Vagina (tissue), 2 donors: ENCODE measurements around the gene ATXN1.

Source experiments
- POLR2A ChIP-seq, 2 donors: fragments of 450-650 bp; IDR thresholded peaks; one replicate each; pipeline ENCODE4 v1.6.1; 2017; ENCODE audit warnings: antibody characterized with exemption in 2 of 2, mild to moderate bottlenecking in 2 of 2, moderate library complexity in 2 of 2
- POLR2AphosphoS5 ChIP-seq, 2 donors: sonication (generic); formaldehyde crosslinking; IDR thresholded peaks; one replicate each; pipeline ENCODE4 v1.9.0; 2017; ENCODE audit warnings: antibody characterized with exemption in 2 of 2, mild to moderate bottlenecking in 2 of 2, low read depth in 1 of 2; ENCODE audit not compliant: insufficient read depth in 1 of 2
- TF ChIP-seq, protein P1 (sequence below), 3 experiments: fragments of 450-650 bp in 2 of 3; fragments of 200-600 bp in 1 of 3; sonication (generic) in 1 of 3; IDR thresholded peaks; one replicate each; pipeline ENCODE4 v1.5.1; 2017 to 2019; ENCODE audit warnings: antibody characterized with exemption in 3 of 3, mild to moderate bottlenecking in 2 of 3, moderate library complexity in 2 of 3

DNA sequence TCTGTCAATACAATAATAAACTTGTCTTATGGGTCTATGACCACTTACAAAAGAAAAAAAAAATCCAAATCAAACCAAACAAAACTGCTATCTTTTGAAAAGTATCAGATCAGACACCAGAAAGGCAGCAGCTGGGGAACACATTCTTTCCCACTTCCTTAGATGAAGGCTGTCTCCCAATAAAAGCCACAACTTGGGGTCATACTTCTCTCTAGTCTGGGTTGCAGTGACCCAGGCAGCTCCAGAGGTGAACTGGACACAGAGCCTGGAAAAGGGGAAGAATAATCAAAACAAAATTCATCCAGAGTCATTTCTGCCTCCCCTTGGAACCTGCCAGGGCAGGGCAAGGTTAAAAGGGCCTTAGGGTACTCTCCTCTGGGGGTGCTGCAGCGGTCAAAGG, 19.1 kb downstream of the ATXN1 start:
- TF ChIP-seq, protein P1, sequence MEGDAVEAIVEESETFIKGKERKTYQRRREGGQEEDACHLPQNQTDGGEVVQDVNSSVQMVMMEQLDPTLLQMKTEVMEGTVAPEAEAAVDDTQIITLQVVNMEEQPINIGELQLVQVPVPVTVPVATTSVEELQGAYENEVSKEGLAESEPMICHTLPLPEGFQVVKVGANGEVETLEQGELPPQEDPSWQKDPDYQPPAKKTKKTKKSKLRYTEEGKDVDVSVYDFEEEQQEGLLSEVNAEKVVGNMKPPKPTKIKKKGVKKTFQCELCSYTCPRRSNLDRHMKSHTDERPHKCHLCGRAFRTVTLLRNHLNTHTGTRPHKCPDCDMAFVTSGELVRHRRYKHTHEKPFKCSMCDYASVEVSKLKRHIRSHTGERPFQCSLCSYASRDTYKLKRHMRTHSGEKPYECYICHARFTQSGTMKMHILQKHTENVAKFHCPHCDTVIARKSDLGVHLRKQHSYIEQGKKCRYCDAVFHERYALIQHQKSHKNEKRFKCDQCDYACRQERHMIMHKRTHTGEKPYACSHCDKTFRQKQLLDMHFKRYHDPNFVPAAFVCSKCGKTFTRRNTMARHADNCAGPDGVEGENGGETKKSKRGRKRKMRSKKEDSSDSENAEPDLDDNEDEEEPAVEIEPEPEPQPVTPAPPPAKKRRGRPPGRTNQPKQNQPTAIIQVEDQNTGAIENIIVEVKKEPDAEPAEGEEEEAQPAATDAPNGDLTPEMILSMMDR (IDR thresholded peaks at IDR 0.05) = no peak
- TF ChIP-seq POLR2AphosphoS5 (IDR thresholded peaks at IDR 0.05; ENCODE audit: insufficient read depth in 1 of 2, low read depth in 1 of 2) (no peak), POLR2A (IDR thresholded peaks at IDR 0.05) (no peak)
